Midbrain (tissue), 1 donor: ENCODE data around the gene CTSK.
A peak's percentile ranks its signal among the peaks of the same experiment; 100 is the strongest.
"Not testable (repeated sequence)": the region's sequence is repeated elsewhere in the genome, so short reads cannot be mapped to it uniquely, and the experiment has no call there.

Experiments
- DNase-seq: peaks from one replicate; lab custom pipeline; 2025; lab: John Stamatoyannopoulos, UW

Gene CTSK

DNA sequence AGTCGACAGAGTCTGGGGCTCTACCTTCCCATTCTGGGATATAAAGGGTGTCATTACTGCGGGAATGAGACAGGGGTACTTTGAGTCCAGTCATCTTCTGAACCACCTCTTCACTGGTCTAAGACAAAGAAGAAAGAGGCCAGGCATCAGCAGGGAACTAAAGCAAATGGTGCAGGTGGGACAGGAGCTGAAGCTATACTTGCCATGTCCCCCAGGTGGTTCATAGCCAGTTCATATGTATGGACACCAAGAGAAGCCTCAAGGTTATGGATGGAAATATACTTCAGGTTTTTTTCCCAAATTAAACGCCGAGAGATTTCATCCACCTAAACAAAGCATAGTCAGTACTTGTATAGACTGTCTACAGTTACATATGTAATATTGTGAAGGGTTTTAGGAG, 2.2 kb downstream of the CTSK start:
- DNase-seq, result no peak

GRCh38 chr1:150804671-150805070, 3.4 kb downstream of the CTSK start:
- DNase-seq, result no peak

GRCh38 chr1:150799089-150799488, 9.0 kb downstream of the CTSK start:
- DNase-seq, result no peak

DNA sequence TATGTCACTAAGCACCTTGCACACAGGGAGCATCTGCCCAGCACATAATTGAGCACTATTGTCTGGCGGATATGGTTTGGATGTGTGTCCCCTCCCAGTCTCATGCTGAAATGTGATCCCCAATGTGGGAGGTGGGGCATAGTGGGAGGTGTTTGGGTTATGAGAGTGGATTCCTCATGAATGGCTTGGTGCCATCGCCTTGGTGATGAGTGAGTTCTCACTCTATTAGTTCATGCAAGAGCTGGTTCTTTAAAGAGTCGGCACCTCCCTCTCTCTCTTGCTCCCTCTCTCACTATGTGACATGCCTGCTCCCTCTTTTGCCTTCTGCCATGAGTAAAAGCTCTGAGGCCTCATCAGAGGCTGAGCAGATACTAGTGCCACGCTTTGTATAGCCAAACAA, 9.5 kb downstream of the CTSK start:
- DNase-seq, result no peak

DNA sequence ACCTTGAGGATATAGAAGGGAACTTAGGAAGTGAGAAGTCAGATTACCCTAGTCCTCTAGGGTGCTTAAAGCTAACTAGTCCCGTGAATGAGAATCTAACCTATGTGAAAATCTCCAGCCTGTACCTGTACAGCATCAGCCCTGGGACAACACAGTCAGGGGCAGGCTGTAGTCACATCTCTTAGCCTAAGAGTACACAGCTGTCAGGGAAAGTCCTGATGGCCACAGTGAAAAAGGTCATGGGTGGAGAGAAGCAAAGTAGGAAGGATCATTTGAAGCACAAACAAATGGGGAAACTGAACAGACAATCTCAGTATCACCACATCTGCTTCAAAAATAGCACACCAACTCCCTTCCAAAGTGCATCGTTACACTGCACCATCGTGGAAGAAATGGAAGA, 11.7 kb downstream of the CTSK start:
- no peak for DNase-seq

DNA sequence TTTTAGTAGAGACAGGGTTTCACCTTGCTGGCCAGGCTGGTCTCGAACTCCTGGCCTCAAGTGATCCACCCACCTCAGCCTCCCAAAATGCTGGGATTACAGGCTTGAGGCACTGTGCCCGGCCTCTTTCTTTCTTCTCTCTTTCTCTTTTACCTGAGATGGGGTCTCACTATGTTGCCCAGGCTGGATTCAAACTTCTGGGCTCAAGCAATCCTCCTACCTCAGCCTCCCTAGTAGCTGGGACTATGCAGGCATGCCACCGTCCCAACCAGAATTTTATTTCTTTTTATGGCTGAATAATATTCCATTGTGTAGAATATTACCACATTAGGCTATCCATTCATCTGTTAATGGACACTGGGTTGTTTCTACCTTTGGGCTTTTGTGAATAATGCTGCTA, 14.3 kb downstream of the CTSK start:
- DNase-seq, result not testable (repeated sequence)

DNA sequence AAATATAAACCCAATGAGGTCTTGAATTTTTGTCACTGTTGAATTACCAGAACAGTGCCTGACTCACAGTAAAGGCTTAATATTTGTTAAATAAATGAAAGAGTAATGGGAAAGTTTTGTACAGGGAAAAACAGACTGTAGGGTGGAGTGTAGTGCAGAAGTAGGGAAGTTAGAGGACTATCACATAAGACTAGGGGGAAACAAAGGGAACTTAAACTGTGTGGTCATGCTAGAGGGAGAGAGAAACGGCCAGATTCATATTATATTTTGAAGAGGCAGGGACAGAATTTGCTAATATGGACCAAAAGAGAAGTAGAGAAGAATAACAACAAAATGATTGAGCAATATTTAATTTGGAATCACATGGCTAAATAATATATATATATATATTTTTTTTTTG, 14.8 kb downstream of the CTSK start:
- DNase-seq, result no peak

- peak; percentile 9 for DNase-seq
Measured at GRCh38 chr1:150791585-150791984, 16.5 kb downstream of the CTSK start.

DNA sequence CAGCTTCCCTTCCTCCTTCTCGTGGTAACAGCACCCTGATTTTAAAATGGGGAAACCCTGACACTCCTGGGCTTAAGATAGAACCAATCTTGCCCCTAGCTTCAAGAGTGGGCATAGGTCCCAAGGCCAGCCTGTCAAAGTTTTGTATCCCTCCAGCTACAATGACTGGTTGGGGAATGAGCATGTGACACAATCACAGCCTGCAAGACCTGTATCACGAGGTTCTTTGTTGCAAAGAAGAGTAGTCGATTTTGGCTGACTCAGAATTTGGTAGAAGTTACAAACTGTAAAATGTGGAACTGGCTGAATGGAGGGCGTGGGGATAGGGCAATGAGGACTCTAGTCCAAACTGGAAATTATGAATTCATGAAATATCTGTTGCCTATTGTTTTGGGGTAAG, 18.7 kb downstream of the CTSK start:
- DNase-seq, result no peak

GRCh38 chr1:150788946-150789345, 19.1 kb downstream of the CTSK start:
- DNase-seq, result no peak

DNA sequence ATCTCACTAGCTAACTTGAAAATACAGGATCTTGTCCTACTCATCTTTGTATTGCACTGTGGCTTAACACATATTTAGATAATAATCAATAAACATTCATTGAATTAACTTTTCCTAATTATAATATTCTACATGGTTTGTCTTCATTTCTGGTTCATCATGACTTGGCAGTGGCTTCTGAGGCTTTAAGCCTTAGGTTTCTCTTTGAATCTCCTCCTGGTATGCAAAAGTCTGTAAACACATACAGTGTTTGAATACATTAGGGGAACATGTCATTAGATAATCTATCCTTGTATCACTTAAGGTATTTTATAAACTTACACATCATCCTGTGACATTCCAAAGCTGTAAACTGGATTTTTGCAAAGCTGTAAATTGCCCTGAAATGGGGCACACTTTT, 20.6 kb downstream of the CTSK start:
- DNase-seq, result no peak

DNA sequence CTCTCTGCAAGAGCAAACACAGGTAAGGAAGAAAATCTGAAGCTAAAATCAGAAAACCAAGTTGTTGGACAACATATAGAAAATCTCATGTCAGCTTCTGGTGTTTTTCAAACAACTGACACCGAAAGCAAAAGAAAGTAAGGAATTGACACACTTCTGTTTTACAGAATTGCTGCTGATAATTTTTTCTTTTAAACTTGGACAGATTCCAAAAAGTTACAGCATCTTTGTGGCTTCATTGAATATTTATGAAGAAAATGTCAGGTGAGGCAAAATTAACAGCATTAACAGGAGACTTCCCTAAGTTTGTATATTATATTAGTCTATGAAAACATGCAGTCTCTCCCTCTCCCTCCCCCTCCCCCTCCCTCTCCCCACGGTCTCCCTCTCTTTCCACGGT, 27.6 kb downstream of the CTSK start:
- no peak for DNase-seq

GRCh38 chr1:150778409-150778808, 29.7 kb downstream of the CTSK start:
- DNase-seq, result no peak

DNA sequence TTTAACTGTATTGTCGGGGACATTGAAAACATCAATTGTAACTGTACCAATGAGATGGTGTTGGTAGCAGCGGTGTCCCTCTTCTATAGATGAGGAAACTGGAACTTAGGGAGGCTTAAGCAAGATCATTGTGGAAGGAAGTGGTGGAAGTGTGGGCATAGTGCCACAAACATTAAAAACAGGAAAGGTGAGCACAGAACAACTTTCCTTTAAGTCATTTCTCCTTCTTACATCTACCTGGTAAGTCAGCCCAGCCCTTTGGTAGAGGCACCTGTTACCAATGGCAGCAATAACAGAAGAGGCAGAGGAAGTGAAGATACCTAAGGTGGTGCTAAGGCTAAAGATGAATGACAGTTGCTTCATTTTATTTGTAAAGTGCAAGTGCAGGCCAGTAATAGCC, 30.5 kb downstream of the CTSK start:
- DNase-seq, result no peak

DNA sequence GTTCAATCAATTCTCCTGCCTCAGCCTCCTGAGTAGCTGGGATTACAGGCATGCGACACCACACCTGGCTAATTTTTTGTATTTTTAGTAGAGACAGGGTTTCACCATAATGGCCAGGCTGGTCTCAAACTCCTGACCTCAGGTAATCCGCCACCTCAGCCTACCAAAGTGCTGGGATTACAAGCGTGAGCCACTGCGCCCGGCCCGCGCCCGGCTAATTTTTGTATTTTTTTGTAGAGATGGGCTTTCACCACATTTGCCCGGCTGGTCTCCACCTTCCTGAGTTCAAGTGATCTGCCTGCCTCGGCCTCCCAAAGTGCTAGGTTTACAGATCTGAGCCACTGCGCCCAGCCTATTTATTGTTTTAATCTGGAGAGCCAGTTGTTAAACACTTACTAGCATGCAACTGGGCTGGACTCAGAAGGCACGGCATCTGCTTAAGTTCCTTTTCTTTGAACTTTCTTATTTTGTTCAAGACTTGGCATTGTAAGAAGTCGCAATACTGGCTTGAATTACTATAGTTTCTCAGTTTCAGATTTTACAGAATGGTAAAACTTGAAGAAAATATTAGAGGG, 32.0 kb downstream of the CTSK start:
- not testable (repeated sequence) for DNase-seq

DNA sequence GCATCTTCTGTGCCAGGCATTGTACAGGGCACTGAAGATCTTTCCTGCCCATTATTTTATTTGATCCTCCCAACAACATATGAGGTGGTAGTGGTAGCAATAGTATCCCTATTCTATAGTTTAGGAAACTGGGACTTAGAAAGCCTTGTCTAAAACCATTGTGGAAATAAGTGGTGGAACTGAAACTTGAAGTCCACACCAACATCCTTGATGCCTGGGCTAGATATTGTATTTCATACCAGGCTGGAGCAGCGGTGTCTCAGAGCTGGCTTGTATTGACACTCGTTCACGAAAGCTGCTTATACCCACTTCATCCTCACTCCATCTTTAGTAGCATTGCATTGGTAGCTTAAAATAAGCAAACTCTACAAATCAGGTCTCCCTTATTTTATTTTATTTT, 32.8 kb downstream of the CTSK start:
- DNase-seq, result no peak

GRCh38 chr1:150772326-150772725, 35.7 kb downstream of the CTSK start:
- no peak for DNase-seq

GRCh38 chr1:150767704-150768103, 40.4 kb downstream of the CTSK start:
- DNase-seq, result not testable (repeated sequence)

DNA sequence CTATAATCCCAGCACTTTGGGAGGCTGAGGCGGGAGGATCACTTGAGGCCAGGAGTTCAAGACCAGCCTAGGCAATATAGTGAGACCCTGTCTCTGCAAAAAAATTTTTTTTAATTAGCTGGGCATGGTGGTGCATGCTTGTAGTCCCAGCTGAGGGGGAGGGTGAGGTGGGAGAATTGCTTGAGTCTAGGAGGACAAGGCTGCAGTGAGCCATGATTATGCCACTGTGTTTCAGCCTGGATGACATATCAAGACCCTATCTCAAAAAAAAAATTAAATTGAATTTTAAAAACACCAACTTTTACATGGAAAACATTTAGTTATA, 42.1 kb downstream of the CTSK start:
- DNase-seq, result not testable (repeated sequence)

DNA sequence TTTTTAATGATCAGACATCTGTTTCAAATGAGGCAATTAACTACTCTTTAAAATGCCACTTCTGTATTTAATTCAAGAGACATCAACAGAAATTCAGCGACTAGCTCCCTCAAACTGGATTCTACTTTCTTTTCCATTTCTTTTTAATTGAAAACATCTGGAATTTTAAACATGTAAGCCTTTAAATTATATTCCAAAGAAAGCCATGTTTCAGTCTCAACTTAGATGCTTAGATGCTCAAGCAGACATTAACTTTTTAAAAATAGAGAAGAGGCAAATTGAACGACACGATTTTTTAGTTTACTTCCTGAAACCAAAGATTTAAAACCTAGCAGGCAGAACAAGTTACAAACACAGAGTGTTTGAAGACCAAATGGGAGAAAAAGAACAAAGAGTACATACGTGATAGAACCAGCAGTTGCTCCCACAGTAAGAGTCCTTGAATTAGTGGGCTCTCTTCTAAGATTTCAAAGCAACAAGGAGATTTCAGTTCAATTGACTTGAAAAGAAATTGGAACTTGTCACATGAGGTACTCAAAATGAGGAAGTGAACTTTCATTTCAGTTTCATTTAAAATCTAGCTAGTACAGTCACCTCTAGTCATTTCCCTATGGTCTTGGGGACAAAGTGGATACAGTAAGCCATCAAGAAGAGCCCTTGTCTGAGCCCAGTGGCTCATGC, 42.6 kb downstream of the CTSK start, which contains the start of gene CTSS:
Gene CTSS (minus strand): TSS at position 483 of the 681 bp plus-strand sequence. CDS start 1,015 bp downstream, outside the sequence.
- no peak for DNase-seq

GRCh38 chr1:150764617-150765101, 43.4 kb downstream of the CTSK start:
- DNase-seq, result no peak

GRCh38 chr1:150763018-150763417, 45.0 kb downstream of the CTSK start:
- no peak for DNase-seq

DNA sequence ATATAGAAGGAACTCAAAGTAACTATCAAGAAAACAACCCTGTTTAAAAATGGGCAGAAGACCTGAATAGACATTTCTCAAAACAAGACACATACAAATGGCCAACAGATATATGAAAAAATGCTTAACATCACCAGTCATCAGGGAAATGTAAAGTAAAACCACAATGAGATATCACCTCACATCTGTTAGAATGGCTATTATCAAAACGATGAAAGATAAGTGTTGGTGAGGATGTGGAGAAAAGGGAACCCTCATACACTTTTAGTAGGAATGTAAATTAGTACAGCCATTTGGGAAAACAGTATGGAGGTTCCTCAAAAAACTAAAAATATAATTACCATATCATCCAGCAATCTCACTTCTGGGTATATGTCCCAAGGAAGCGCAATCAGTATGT, 45.5 kb downstream of the CTSK start:
- DNase-seq, result no peak

DNA sequence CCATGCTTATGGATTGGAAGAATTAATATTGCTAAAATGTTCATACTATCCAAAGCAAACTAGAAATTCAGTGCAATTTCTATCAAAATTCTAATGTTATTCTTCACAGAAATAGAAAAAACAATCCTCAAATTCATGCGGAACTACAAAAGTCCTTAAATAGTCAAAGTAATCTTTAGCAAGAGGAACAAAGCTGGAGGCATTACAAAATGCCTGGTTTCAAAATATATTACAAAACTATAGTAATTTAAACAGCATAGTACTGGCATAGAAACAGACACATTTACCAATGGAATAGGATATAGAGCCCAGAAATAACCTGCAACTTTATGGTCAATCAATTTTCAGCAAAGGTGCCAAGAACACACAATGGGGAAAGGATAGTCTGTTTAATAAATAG, 46.3 kb downstream of the CTSK start:
- no peak for DNase-seq
